HL-60/S4 (cell line): ENCODE data around the gene FECH.
"Not testable (repeated sequence)": the region's sequence is repeated elsewhere in the genome, so short reads cannot be mapped to it uniquely, and the experiment has no call there.

Source experiments
- in situ Hi-C: fragments of 300-500 bp; cut with MboI; formaldehyde crosslinking; loops from 2 replicates; pipeline ENCODE4 v1.14.3; 2022; ENCODE audit warnings: low sequenced_read_pairs

FECH gene, protein sequence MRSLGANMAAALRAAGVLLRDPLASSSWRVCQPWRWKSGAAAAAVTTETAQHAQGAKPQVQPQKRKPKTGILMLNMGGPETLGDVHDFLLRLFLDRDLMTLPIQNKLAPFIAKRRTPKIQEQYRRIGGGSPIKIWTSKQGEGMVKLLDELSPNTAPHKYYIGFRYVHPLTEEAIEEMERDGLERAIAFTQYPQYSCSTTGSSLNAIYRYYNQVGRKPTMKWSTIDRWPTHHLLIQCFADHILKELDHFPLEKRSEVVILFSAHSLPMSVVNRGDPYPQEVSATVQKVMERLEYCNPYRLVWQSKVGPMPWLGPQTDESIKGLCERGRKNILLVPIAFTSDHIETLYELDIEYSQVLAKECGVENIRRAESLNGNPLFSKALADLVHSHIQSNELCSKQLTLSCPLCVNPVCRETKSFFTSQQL

GRCh38 chr18:57586251-57587049, at the start of gene FECH:
FECH (minus strand) TSS chr18:57586702; CDS start chr18:57586620, 82 bp downstream.
- in situ Hi-C loops, result no loop called here

DNA sequence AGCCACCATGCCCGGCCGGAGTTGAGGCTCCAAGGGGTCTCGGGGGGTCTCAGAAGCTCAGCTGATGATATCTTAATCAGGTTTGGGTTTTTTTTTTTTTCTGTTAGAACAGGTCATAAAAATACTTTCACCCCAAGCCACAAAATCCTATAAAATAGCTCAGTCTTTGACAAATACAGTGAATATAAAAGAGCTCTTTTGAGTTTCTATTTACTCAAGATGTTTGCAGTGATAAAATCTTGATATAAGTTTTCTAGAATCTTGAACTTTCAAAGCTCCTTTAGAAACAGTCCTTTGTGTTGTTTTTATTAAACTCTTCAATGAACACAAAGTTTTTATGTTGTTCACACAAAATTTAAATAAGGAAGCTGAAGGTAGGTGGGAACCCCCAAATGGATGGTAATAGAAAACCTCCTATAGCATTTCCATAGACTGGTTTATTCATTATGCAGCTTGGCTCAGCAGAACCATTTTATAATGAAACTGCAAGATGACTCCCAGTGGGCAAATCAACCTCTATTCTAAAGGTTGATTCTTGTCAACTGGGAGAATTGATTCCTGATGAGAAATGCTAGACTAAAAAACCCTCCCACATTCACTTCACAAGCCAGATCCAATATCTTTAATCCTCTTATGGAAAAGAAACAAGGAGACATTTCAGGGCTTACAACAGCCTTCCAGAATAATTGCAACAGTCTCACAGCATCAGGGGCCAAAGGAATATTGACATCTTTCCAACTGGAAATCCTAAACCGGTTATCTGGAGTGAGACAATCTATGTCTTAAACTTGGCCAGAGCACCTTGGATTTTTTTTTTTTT, 48.7 kb upstream of the FECH start:
- in situ Hi-C loops, result no loop called here

DNA sequence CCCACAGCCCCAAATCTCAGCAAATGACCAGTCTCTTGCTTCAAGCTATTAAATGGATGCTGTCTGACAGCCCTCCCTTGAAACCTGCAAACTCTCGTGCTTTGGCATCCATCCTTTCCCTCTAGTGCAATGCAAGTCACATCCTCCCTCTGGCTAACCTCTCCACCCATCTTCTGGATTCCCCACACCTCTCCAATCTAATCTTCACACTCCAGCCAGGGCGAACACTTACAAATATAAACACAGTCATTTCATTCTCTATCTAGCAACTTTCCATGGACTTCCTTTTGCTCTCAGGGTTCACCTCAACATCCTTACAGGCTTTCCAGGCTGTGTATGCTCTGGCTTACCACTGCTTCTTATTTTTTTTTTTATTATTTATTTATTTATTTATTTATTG, 45.2 kb upstream of the FECH start:
- in situ Hi-C loops, result no loop called here

GRCh38 chr18:57630754-57631595, 44.5 kb upstream of the FECH start:
- in situ Hi-C loops, result no loop called here

DNA sequence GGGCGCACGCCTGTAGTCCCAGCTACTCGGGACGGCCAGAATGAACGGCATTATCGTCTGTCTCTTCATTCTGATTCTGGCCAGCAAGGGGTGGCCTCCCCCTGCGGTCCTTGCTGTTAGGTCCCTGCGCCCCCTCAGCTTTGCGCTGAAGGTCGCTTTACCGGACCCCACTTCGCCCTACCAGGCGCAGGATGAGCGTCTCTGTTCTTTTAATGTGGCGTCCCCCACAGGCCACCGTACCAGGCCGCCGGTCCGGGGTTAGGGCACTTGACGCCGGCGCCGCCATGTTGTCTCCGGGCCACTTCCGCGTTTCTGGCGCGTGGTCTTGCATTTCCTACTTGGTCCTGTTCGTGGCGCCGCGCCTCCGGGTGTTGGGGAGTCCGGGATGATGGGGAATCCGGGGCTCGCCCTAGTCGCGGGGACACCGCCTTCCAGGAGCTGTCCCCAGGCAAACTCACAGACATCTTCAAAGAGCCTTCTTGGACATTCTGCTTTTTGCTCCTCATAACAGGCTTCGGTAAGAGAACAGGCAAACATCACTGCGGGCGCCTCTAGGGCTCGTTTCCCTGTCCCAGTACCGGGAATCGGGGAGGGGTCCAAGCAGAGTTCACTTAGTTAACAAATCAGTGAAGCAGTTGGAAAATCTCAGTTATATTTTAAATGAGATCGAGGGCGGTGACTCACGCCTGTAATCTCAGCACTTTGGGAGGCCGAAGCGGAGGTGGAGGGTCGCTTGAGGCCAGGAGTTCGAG, 43.7 kb upstream of the FECH start:
- in situ Hi-C loops, result no loop called here

DNA sequence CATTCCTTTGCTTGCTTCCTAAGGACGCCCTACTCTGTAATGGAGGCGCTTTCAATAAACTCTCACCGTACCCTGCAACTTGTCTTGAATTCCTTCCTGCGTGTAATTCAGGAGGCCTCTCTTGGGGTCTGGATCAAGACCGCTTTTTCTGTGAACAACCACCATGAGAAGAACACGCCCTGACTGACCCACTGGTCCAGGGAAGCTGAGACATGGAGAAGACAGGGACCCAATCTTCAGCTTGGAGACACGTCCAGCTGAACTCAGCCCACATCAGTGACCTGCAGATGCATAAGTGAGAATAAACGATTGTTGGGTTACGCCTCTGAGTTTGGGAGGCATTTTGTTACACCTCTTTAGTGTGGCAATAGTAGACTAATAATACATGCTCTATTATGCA, 42.9 kb upstream of the FECH start:
- in situ Hi-C loops, result no loop called here

GRCh38 chr18:57627488-57627887, 41.0 kb upstream of the FECH start:
- in situ Hi-C loops, result no loop called here

- in situ Hi-C loops, result no loop called here
Measured at GRCh38 chr18:57624988-57625387, 38.5 kb upstream of the FECH start.

GRCh38 chr18:57621246-57621604, 34.7 kb upstream of the FECH start:
- in situ Hi-C loops, result no loop called here

GRCh38 chr18:57619876-57620275, 33.4 kb upstream of the FECH start:
- in situ Hi-C loops, result no loop called here

DNA sequence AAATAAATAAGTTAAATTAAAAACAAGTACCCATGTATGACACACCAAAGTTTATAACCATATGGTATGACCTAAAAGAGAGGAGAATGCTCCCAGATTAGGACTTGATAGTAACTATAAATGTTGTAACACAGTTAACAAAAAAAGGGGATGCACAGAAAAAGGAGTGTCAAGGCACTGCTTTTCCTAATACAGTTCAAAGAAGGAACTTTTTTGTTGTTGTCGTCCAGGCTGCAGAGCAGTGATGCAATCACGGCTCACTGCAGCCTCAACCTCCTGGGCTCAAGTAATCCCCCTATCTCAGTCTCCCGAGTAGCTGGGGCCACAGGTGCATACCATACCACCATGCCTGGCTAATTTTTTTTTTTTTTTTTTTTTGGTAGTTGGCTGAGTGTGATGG, 32.4 kb upstream of the FECH start:
- in situ Hi-C loops, result no loop called here

DNA sequence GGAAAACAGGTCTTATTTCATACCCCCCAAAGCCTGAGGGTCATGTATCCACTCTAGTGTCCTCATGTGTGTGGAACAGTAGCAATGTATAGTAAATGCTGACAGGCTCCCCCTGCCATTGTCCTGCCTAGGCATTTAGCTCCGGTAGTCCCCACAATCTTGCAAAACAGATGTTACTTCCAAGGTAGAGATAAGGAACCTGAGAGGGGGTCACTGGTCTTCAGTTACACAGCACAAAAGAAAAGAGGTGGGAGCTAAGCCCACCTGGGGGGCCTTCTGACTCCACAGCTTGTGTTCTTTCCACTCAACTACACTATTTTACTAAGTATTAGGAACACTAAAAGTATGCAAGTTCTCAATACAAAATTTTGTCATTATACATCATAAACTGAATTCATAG, 17.4 kb upstream of the FECH start:
- in situ Hi-C loops, result no loop called here

GRCh38 chr18:57595347-57595746, 8.8 kb upstream of the FECH start:
- in situ Hi-C loops, result no loop called here

- in situ Hi-C loops, result not testable (repeated sequence)
Measured at GRCh38 chr18:57592716-57593115, 6.2 kb upstream of the FECH start.

DNA sequence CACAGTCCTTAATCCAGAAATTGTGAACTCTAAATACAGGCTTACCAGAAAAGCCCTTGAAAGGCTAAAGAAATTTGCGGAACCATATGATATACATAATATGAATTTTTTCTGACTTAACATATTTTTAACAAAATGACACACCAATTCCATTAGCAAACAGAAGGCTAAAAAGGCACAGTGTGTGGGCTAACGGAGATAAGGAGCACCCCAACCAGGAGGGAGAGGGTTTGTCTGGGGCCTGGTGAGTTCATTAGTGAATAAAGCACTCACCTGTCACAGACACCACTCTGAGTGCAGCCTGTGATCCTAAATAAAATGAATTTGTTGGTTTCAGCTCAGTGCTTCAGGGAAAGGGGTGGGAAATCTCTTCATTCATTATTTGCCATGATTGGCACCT, 2.7 kb upstream of the FECH start:
- in situ Hi-C loops, result no loop called here

DNA sequence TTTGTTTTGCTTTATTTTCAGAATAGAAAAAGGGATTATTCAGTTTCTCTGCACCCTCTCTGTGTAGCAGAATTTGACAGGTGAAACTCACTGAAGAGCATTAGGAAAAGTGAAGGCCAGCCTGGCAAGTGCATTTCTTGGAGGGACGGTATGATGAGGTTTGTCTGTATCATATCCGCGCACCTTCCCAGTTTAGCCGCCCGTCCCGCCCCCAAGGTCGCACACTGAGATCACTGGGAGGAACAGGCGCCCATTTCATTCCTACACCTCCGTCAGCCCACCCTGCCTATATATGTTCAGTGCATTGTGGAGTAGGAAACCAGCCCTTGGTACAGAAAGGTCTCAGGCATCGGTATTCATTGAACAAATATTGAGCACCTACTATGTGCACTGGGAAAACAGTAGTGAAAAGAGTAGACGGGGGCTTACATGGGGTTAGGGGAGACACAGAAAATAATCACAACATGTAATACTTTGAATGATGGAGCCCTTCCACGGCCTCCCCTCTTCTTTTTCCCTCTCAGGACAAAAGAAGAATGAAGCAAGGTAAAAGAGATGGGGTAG, 678 bp upstream of the FECH start:
- in situ Hi-C loops, result no loop called here

- in situ Hi-C loops, result no loop called here
Measured at GRCh38 chr18:57585855-57586250, 649 bp downstream of the FECH start.

DNA sequence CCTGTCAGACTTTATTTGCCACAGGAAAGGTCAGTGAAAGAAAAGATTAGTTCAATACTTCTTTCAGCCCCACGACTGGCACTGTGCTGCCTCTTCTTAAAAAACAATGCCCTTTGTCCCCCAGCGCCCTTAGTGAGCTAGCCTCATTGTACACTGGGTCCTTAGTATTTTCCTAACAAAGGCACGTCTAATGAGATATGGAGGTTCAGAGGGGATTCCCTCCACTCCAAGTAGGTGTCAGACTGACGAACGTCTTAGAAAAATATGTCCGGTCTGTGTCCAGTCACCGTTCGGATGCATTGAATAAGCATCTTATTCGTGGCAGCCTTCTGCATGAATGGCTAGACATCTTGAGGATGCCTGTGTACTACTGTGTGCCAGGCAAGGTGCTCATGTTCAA, 1.1 kb downstream of the FECH start:
- in situ Hi-C loops, result no loop called here

DNA sequence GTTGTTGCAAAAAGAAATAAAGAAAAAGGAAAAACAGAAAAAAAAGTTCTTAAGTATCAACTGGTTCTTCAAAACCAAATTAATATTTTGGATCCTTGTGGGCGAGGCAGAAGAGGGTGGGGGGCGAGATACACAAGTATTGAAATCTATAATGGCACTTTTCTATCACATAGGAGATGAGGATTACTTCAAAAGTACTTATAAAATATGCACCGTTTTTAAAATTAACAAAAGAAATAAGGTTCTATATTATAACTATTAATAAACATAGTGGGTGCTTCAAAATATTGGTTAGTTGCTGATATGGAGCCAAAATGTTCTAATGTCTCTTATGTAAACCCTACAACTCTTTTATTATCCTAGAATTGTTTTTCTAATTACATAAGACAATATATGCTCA, 2.1 kb downstream of the FECH start:
- in situ Hi-C loops, result no loop called here
